ENCODE results near the gene DDX51.

GRCh38 chr12:132161036-132161781 is 17.1 kb upstream of the DDX51 start:
- TF ChIP-seq CTCF (IDR thresholded peaks at IDR 0.05; ENCODE audit: poor library complexity) (no peak), EZH2 (IDR thresholded peaks at IDR 0.05; ENCODE audit: borderline replicate concordance) (no peak), EZH2phosphoT487 (IDR thresholded peaks at IDR 0.05; ENCODE audit: low read depth, severe bottlenecking, unreplicated experiment) (no peak)

Measured in hepatocyte (in vitro differentiated cells).